Ovary (tissue), 3 donors: ENCODE results near the gene TFIP11.

Experiments
- EP300 ChIP-seq: sonication (generic); formaldehyde crosslinking; IDR thresholded peaks from one replicate; pipeline ENCODE4 v1.6.1; 2017; ENCODE audit warnings: antibody characterized with exemption
- POLR2A ChIP-seq: fragments of 450-650 bp; IDR thresholded peaks from one replicate; pipeline ENCODE4 v1.6.1; 2017; ENCODE audit warnings: antibody characterized with exemption, mild to moderate bottlenecking, moderate library complexity
- TF ChIP-seq, protein P1 (sequence below), 3 donors: fragments of 450-650 bp in 2 of 3; fragments of 200-600 bp in 1 of 3; IDR thresholded peaks; one replicate each; pipeline versions ENCODE4 v1.5.1 to v1.8.0; 2016 to 2022; ENCODE audit warnings: antibody characterized with exemption in 3 of 3, mild to moderate bottlenecking in 1 of 3
- donor health status: DM: no; HTN: no; CAD: no.

GRCh38 chr22:26443901-26444690 is 68.2 kb downstream of the TFIP11 start:
- TF ChIP-seq POLR2A (no peak), EP300 (no peak)
- TF ChIP-seq, protein P1, sequence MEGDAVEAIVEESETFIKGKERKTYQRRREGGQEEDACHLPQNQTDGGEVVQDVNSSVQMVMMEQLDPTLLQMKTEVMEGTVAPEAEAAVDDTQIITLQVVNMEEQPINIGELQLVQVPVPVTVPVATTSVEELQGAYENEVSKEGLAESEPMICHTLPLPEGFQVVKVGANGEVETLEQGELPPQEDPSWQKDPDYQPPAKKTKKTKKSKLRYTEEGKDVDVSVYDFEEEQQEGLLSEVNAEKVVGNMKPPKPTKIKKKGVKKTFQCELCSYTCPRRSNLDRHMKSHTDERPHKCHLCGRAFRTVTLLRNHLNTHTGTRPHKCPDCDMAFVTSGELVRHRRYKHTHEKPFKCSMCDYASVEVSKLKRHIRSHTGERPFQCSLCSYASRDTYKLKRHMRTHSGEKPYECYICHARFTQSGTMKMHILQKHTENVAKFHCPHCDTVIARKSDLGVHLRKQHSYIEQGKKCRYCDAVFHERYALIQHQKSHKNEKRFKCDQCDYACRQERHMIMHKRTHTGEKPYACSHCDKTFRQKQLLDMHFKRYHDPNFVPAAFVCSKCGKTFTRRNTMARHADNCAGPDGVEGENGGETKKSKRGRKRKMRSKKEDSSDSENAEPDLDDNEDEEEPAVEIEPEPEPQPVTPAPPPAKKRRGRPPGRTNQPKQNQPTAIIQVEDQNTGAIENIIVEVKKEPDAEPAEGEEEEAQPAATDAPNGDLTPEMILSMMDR (IDR thresholded peaks at IDR 0.05): no peak
